Measurements from ENCODE around the gene IZUMO1.

The IZUMO1 gene

GRCh38 chr19:48757089-48757675 is 10.5 kb upstream of the IZUMO1 start:
- no peak for DNase-seq

- no peak for DNase-seq
These were observed 10.0 kb upstream of the IZUMO1 start for GRCh38 chr19:48756686-48757085.

GRCh38 chr19:48756212-48756611 is 9.5 kb upstream of the IZUMO1 start:
- no peak for DNase-seq

GRCh38 chr19:48755787-48756186 is 9.1 kb upstream of the IZUMO1 start:
- no peak for DNase-seq

- peak; percentile 31 for DNase-seq
These were observed 8.5 kb upstream of the IZUMO1 start, which contains the start of gene FGF21 for GRCh38 chr19:48755084-48755641. Gene FGF21 (plus strand): TSS chr19:48755524. CDS start chr19:48756237, 713 bp downstream.

DNA sequence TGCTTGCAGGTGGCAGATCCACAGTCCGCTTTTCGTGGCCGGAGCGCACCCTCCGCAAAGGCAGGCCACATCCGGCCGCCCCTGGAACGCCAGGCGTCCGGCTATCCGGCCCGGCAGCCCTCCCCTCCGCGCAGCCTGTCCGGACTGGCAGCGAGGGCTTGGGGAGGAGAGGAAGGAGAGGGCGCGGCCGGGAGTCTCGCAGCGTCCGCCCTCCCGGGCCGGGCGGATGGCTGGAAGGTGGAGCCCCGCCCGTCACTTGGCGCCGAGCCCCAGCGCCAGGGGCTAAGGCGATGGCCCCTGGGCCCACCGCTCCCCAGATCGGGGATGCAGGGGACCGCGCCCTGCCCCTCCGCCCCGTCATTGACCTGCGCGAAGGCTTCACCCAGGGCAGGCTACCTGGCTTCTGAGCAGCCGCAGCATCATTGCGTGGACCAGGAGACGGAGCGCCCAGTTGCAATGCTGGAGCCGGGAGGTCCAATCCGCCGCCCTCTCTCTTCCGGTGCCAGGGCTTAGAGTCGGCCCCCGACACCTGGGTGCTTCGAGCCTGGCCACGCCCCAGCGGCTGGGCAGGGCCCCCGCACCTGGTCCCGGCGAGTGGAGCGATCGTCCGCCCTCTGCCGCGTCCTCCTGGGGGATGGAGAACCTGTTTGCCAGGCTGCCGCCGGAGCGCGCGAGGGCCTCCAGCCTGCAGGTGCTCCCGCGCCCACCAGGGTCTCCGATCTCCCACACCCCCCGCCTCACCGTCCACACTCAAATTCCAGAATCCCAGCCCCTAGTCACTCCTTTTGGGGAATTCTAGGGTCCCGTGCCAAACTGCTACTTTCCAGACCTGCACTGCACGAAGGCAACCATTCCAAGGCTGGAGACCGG is 6.0 kb upstream of the IZUMO1 start, which contains the start of gene FUT1:
TSS of gene FUT1 (minus strand) at position 146 of the 870 bp plus-strand sequence. CDS start 1,360 bp downstream, outside the sequence.
- DNase-seq = no peak

GRCh38 chr19:48751845-48752495 is 5.3 kb upstream of the IZUMO1 start:
- no peak for DNase-seq

DNA sequence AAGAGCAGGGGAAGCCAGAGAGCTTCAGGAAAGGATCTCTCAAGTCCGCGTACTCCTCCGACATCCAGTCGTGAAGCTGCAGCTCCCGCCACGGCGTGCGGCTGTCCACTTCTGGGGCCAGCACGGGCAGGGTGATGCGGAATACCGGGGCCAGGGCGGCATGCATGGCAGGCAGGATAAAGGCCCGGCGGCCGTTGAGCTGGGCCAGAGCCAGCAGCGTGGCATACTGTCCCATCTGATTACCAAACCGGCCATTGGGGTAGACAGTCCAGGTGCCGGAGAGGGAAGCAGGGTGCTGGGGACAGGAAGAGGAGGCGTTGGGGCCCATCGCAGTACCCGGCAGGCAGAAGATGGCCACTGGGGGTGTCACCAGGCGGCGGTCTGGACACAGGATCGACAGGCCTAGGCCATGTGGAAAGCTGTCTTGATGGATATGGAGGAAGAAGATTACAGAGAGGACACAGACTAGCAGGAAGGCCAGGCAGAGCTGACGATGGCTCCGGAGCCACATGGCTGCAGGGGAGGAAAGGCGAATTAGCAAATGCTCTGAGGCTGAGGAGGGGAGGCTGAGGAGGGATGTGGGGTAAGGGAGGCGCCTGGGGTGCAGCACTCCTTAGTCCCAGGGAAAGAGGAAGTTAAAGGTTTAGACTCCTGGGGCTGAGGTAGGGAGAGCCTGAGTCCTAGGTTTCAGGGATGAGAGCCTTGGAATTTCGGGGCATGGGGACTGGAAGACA is 4.2 kb upstream of the IZUMO1 start:
- DNase-seq = no peak

DNA sequence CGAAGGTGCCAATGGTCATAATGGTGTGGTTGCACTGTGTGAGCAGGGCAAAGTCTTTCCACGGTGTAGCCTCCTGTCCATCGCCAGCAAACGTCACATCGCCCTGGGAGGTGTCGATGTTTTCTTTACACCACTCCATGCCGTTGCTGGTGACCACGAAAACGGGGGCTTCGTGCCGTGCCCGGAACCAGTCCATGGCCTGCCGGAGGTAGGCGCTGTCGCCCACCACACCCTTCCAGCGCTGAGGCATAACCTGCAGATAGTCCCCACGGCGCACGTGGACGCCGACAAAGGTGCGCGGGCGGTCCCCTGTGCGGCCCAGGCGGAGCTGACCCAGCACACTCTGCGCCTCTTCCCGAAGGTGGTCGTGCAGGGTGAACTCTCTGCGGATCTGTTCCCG is 3.6 kb upstream of the IZUMO1 start:
- DNase-seq = no peak

- DNase-seq = no peak
These were observed 3.0 kb upstream of the IZUMO1 start for GRCh38 chr19:48749571-48750198.

- no peak for DNase-seq
These were observed 599 bp downstream of the IZUMO1 start for GRCh38 chr19:48746110-48746509.

DNA sequence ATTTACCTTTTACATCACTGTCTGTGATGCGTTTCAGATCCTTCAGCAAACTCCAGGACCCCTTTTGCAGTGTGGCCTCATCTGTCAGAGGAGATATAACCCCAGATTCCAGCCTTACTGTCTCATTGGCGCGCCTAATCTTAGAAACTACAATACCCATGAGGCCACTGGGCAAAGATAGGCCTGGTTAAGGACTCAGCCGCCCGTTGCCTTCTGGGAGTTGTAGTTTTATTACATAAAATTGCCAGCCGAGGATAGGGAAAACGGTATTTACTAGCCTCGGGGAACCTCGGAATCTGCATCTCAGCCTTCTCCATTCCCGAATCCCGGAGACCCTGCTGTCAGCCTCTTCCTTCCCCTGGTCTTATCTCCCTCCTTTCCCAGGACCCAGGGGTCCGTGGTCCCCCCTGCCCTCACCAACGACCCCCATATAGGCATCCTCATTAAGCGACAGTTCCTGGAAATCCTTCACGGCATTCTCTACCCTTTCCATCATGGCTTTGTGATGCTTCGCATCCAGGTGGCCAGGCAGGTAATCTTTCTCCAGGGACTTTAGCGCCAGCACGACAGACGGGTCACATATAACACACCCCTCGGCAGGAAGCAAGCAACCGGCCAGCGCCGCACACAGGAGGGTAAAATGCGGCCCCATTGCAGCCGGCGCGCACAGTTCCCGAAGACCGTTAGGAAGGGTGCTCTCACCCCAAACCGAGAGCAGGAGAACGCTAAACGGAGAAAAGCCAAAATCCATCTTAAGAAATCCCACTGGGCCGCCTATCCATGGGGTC is 1.3 kb downstream of the IZUMO1 start:
- DNase-seq = peak; percentile 68

DNA sequence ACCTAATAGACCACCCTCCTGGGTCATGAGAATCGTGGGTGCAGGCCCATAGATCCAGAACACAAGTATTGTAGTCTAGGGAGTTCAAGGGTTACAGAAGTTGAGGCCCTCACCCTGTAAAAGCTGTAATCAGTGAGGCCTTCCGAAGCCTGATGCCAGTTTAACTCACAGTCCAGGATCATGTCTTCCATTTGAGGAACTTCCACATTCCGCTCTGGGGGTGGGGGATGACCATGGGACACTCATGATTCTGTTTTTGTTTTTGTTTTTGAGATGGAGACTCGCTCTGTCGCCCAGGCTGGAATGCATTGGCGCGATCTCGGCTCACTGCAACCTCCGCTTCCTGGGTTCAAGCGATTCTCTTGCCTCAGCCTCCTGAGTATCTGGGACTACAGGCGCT is 4.6 kb downstream of the IZUMO1 start:
- DNase-seq = no peak

- no peak for DNase-seq
These were observed 5.3 kb downstream of the IZUMO1 start for GRCh38 chr19:48741129-48741999.

DNA sequence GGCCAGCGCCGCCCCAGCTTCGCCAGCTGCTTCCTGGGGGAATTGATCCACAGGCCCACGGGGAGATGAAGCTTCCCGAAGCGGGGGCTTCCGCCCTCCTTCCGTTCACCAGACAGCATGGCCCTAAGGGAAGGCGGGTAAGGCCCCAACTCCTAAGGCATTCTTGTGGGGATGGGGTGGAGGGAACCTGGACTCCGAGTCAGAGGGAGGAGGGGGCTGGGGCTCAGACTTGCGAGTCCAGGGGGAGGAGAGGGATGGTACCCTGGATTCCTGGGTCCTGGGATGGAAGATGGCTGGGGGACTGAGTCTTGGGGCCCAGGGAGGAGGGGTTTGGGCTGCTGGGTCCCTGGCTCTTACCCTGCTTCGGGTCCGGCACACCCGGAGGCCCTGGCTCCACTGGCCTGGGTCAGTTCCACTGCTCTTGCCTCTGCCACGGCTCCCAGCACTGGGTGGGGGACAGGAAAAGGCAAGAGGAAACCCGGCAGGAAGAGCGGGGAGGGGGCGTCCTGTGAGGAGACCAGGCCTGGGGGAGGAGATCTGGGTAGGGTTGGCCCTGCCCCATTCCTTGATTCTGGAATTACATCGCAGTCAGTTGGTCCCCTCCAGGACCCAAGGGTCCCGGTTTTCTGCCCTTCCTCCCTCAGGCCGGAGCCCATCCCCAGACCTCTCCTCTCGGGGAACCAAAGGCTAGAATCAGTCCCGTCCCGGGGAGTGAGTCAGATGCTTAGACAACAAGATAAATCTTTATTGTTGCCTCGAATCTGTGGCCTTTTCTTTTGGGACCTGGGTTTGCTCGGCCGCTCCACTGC is 6.3 kb downstream of the IZUMO1 start, which contains the start of gene RASIP1:
TSS of gene RASIP1 (minus strand) at position 447 of the 809 bp plus-strand sequence. CDS start at position 119, 328 bp downstream.
- DNase-seq = no peak

DNA sequence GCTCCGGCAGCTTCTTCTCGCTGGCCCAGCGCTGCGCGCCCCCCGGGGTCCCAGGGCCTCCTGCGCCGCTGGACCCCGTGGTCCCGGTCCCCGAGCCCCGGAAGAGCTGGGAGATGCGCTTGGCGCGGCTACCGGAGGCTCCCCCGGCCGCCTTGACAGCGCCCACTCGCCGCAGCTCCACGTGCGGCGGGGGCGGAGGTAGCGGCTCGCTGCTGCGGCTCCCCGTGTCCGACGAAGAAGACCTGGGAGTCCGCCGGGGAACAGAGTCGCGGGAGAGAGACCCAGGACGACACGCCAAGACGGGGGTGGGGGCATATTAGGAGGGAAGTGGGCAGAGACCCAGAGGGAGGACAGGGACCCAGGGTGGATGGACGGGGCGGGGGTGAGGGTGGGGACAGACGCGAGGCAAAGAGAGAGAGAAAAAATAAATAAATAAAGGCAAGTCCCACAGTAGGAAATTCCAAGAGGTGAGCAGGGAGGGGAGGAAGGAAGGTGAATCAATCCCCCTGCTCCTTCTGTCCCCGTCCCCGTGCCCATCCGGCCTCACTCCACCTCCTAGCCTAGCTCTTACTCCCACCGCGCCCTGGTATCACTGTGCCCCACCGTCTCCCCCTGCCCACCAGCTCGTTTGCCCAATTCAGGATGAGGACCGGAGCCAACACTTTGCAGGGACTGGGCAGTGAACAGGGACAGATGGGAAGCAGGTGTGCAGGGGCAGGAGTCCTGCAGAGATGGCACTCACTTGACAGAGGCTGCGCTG is 7.1 kb downstream of the IZUMO1 start:
- DNase-seq = no peak

GRCh38 chr19:48738557-48739403 is 7.9 kb downstream of the IZUMO1 start:
- DNase-seq = peak; percentile 76
